ENCODE measurements around the gene GALNT10. TPM values are rescaled to one million over a fixed set of nuclear protein-coding genes. Genes with fewer than 3 reads are reported as not detected.

Gene GALNT10
- total and polyA plus RNA-seq, 2 of the 8 experiments (the other 6 are each of a cell fraction or from before 2014, with no cell fraction given) = 4.6 to 15.5 TPM

DNA sequence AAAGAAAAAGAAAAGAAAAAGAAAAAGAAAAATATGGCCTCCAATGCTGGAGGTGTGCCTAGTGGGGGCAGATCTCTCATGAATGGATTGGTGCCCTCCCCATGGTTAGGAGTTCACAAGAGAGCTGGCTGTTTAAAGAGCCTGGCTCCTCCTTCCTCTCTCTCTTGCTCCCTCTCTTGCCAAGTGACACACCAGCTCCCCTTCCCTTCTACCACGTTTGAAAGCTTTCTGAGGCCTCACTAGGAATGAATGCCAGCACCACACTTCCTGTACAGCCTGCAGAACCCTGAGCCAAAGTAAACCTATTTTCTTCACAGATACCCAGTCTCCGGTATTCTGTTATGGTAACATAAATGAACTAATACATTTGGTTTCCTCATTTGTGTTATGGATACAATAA, 14.4 kb upstream of the GALNT10 start (continued):
- TF ChIP-seq NANOG (IDR thresholded peaks at IDR 0.05; ENCODE audit: insufficient read depth, low read depth, low read length, poor library complexity, severe bottlenecking) (no peak), MAFK (IDR thresholded peaks at IDR 0.05; ENCODE audit: low read depth, low read length) (no peak), JUN (IDR thresholded peaks at IDR 0.05; ENCODE audit: low read depth, low read length) (no peak), SP1 (IDR thresholded peaks at IDR 0.05; ENCODE audit: low read depth, low read length) (no peak), TEAD4 (IDR thresholded peaks at IDR 0.05; ENCODE audit: low read depth, low read length) (no peak)
- TF ChIP-seq, protein P1, sequence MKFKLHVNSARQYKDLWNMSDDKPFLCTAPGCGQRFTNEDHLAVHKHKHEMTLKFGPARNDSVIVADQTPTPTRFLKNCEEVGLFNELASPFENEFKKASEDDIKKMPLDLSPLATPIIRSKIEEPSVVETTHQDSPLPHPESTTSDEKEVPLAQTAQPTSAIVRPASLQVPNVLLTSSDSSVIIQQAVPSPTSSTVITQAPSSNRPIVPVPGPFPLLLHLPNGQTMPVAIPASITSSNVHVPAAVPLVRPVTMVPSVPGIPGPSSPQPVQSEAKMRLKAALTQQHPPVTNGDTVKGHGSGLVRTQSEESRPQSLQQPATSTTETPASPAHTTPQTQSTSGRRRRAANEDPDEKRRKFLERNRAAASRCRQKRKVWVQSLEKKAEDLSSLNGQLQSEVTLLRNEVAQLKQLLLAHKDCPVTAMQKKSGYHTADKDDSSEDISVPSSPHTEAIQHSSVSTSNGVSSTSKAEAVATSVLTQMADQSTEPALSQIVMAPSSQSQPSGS (IDR thresholded peaks at IDR 0.05; ENCODE audit: low read length) = no peak
